Measurements from ENCODE around the gene ADGRL3.

Gene ADGRL3

DNA sequence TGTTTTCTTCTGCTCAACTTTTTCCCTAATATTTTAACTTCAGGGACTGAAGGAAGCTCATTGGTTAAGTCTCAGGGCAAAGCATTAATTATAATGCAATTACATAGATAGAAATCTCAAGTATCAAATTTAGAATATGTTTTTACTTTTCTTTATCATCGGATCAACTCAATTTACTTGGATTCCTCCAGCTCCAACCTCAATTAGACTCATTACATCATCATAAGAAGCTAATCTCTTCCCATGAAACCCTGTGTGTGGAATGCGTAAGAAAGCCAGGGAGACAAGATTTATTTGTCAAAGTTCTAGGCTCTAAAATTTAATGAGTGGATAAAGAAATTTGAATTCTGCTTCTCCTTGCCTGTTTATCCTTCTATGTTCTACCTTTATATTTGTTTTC, 918.4 kb downstream of the ADGRL3 start:
- Histone ChIP-seq H4K20me1 (ENCODE audit: insufficient read depth) (no peaks in the 10 kb centered on the region), H3K9ac (no peak overlapping the region), H3K4me3 (IDR thresholded peaks at IDR 0.05; ENCODE audit: insufficient read depth, low read depth, low read length) (no peak overlapping the region), H3K36me3 (ENCODE audit: insufficient read depth) (no peaks in the 10 kb centered on the region), H3K4me1 (ENCODE audit: low read depth, poor library complexity, severe bottlenecking) (no peaks in the 10 kb centered on the region), H3K79me2 (ENCODE audit: insufficient read depth, low read depth) (no peaks in the 10 kb centered on the region), H3K27me3 (ENCODE audit: insufficient read depth, low read depth) (no peaks in the 10 kb centered on the region), H3K27ac (no peak overlapping the region), H2AFZ (ENCODE audit: low read depth) (no peak overlapping the region), H3K4me2 (no peak overlapping the region)
- TF ChIP-seq, protein P1, sequence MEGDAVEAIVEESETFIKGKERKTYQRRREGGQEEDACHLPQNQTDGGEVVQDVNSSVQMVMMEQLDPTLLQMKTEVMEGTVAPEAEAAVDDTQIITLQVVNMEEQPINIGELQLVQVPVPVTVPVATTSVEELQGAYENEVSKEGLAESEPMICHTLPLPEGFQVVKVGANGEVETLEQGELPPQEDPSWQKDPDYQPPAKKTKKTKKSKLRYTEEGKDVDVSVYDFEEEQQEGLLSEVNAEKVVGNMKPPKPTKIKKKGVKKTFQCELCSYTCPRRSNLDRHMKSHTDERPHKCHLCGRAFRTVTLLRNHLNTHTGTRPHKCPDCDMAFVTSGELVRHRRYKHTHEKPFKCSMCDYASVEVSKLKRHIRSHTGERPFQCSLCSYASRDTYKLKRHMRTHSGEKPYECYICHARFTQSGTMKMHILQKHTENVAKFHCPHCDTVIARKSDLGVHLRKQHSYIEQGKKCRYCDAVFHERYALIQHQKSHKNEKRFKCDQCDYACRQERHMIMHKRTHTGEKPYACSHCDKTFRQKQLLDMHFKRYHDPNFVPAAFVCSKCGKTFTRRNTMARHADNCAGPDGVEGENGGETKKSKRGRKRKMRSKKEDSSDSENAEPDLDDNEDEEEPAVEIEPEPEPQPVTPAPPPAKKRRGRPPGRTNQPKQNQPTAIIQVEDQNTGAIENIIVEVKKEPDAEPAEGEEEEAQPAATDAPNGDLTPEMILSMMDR (conservative IDR thresholded peaks at IDR 0.05; ENCODE audit: low read depth, low read length), result no peak

GRCh38 chr4:62119195-62119594, 919.1 kb downstream of the ADGRL3 start:
- no peaks in the 10 kb centered on the region for H3K36me3 ChIP-seq (ENCODE audit: insufficient read depth)
- H3K9ac ChIP-seq, result no peak overlapping the region
- H2AFZ ChIP-seq (ENCODE audit: low read depth), result no peak overlapping the region
- H3K4me3 ChIP-seq (IDR thresholded peaks at IDR 0.05; ENCODE audit: insufficient read depth, low read depth, low read length), result no peak overlapping the region
- H4K20me1 ChIP-seq (ENCODE audit: insufficient read depth), result no peaks in the 10 kb centered on the region
- no peaks in the 10 kb centered on the region for H3K79me2 ChIP-seq (ENCODE audit: insufficient read depth, low read depth)
- TF ChIP-seq, protein P1 (conservative IDR thresholded peaks at IDR 0.05; ENCODE audit: low read depth, low read length), result no peak
- no peak overlapping the region for H3K27ac ChIP-seq
- H3K4me2 ChIP-seq, result no peak overlapping the region
- no peaks in the 10 kb centered on the region for H3K4me1 ChIP-seq (ENCODE audit: low read depth, poor library complexity, severe bottlenecking)
- no peaks in the 10 kb centered on the region for H3K27me3 ChIP-seq (ENCODE audit: insufficient read depth, low read depth)

DNA sequence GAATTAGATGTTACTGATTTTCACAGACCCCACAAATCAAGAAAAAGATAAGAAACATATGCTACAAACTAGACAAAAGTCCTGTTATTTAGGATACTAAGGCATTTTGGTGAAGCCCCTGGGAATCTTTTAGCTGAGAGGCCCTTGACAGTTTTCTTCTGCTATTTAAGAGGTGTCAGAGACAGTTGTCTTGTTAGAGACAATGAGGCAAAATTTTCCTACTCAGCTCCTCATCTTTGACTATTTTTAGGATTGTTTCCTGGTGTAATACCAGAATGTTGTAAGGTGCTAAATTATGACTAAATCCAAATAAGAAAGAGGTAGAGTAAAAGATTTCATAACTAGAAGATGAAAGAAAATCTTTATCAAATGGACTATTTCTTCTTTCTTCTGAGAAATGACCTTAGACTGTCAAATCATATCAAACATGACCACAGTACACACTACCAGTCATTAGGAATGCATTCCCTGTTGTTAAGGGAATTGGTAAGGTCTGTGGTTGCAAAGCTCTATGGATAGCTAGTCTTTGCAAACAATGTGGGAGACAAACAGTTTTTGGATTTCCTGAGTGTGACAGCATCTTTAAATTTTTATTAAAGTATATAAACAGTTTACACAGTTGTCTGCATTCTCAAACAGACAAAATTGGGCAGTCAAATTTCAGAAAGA, 926.1 kb downstream of the ADGRL3 start:
- Histone ChIP-seq H3K4me2 (no peak overlapping the region), H3K9ac (no peak overlapping the region), H2AFZ (ENCODE audit: low read depth) (no peak overlapping the region), H3K27me3 (ENCODE audit: insufficient read depth, low read depth) (no peaks in the 10 kb centered on the region), H3K4me1 (ENCODE audit: low read depth, poor library complexity, severe bottlenecking) (no peaks in the 10 kb centered on the region), H3K4me3 (IDR thresholded peaks at IDR 0.05; ENCODE audit: insufficient read depth, low read depth, low read length) (no peak overlapping the region), H3K36me3 (ENCODE audit: insufficient read depth) (no peaks in the 10 kb centered on the region), H3K79me2 (ENCODE audit: insufficient read depth, low read depth) (no peaks in the 10 kb centered on the region), H4K20me1 (ENCODE audit: insufficient read depth) (no peaks in the 10 kb centered on the region), H3K27ac (no peak overlapping the region)
- TF ChIP-seq, protein P1 (conservative IDR thresholded peaks at IDR 0.05; ENCODE audit: low read depth, low read length), result no peak
